Activated T-cell treated with anti-CD3 and anti-CD28 coated beads for 48 hours (primary cell): ENCODE data around the gene TFF2.

Source experiments
- DNase-seq: peaks from one replicate; pipeline ENCODE4 v3.0.0-alpha.2; 2020; ENCODE audit warnings: low read depth

TFF2 gene

DNA sequence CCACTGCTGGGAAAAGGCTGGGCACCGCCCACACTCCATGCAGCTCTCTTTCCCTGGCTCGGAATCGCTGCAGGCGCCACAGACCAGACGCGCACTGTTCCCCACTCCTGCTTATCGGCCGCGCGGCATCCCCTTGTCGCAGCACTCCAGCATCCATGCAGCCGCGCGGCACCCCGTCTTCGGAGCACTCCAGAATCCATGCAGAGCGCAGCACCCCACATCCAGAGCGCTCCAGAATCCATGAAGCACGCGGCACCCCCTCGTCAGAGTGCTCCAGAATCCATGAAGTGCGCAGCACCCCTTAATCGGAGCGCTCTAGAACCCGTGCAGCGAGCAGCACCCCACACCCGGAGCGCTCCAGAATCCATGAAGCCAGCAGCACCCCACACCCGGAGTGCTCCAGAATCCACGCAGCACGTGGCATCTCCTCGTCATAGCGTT lies 45.1 kb downstream of the TFF2 start:
- no peak for DNase-seq

GRCh38 chr21:42304556-42305454 lies 46.0 kb downstream of the TFF2 start:
- no peak for DNase-seq

- DNase-seq: no peak
Measured at GRCh38 chr21:42303443-42303842, 47.4 kb downstream of the TFF2 start.

DNA sequence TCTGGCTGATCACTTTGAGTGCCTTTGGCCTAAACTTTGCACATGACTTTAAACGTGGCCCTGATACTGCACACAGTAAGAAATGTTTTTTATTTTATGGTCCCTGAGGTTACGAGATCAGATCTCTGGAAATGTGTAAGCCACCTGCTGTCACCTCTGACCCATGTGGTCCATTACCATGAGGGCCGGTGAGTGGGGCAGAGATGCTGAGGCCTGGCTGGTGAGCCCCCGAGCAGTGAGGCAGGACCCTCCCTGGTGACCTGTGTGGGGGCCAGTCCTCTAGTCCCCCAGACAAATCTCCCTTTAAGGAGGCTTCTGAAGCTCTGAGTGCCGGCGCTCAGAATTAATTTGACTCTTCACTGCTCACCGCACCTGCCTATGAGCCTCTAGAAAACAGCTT lies 48.0 kb downstream of the TFF2 start:
- DNase-seq: no peak

- DNase-seq: no peak
Measured at GRCh38 chr21:42302076-42302650, 48.6 kb downstream of the TFF2 start.

GRCh38 chr21:42301371-42302075 lies 49.3 kb downstream of the TFF2 start:
- DNase-seq: no peak

DNA sequence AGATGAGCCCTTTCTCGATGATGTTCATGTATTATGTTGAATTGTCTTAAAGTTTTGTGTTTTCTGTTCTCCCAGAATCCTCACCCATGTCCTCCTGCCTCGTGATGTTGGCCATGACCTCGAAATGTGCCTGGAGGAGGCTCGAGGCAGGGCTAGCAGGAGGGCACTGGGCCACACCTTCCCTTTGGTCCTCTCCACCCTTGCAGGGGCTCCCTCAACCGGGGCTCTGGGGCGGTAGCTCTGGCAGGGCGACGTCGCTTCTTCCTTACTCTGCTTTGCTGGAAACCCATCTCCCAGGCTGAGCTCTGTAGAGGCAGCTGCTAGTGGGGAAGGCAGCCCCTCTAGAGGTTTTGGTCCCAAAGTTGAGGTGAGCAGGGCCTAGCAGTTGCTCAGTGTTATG lies 49.8 kb downstream of the TFF2 start:
- no peak for DNase-seq

- no peak for DNase-seq
Measured at GRCh38 chr21:42300045-42300583, 50.7 kb downstream of the TFF2 start.

DNA sequence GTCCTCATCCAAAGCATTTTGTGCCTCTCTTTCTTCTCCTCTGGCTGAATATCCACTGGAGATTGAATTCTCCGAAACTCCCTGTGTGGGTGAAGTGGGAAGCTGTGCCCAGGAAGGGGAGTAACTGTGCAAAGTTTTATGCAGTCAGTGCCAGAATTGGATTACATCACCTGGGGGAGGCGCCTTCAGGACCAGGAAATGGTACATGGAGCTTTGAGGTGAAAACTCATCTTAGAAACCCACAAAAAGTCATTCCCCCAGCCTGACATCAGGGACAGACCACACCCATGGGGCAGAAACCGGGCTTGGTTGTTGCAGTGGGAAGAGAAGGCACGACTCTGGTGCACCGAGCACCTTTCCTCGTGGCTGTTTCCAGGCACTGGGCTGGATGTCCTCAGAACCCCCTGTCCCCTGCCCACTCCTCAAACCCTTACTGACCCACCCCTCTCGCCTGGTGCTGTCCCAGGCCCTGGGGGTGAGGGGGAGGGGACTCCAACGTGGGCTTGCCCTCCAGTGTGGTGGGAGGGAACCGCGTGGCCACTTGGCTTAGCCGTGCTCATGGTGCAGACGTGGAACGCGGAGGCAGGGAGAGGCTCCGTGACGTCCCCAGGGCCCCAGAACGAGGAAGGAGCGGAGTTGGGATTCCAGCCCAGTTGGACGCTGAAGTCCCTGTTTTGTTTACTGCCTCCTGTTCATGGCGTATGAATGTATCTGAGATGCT lies 51.3 kb downstream of the TFF2 start:
- DNase-seq: peak; percentile 20

GRCh38 chr21:42298657-42299056 lies 52.1 kb downstream of the TFF2 start:
- DNase-seq: no peak

DNA sequence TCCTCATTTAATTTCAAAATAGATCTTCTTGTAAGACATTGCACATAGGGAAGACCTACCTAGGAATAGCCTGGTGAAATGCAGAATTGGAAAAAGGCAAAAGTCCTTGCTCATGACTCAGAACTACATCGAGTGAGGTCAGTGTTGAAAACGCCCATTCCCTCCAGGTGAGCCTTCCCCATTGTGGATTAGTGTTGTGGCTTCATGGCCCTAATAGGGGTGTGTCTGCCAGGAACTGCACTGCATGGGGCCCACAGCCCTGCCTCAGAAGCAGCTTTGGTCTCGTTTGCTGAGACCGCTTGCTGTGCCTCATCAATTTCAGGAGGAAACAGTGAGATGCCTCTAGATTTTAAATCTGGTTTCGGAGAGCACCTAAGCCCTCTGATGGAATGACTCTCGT lies 52.6 kb downstream of the TFF2 start:
- DNase-seq: no peak

- DNase-seq: no peak
Measured at GRCh38 chr21:42297377-42297776, 53.4 kb downstream of the TFF2 start.

DNA sequence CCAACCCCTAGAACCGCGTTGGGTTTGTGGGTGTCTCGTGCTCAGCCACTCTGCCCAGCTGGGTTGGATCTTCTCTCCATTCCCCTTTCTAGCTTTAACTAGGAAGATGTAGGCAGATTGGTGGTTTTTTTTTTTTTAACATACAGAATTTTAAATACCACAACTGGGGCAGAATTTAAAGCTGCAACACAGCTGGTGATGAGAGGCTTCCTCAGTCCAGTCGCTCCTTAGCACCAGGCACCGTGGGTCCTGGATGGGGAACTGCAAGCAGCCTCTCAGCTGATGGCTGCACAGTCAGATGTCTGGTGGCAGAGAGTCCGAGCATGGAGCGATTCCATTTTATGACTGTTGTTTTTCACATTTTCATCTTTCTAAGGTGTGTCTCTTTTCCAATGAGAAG lies 54.3 kb downstream of the TFF2 start:
- DNase-seq: no peak
